GM19452 (cell line): Measurements from ENCODE around the gene MAST4.

Experiments used
- ATAC-seq: cut with Tn5 transposase; IDR thresholded peaks from one replicate; pipeline ENCODE4 v1.9.1; 2021; ENCODE audit not compliant: unreplicated experiment

Gene MAST4

GRCh38 chr5:67009028-67009427, 412.8 kb downstream of the MAST4 start:
- ATAC-seq, result no peak

- no peak for ATAC-seq
Measured at GRCh38 chr5:67010684-67011409, 414.7 kb downstream of the MAST4 start.

- no peak for ATAC-seq
Measured at GRCh38 chr5:67011422-67011821, 415.2 kb downstream of the MAST4 start.

GRCh38 chr5:67012171-67012570, 416.0 kb downstream of the MAST4 start:
- ATAC-seq, result no peak

GRCh38 chr5:67013719-67014118, 417.5 kb downstream of the MAST4 start:
- no peak for ATAC-seq

GRCh38 chr5:67014191-67014590, 418.0 kb downstream of the MAST4 start:
- no peak for ATAC-seq

- ATAC-seq, result no peak
Measured at GRCh38 chr5:67014957-67015400, 418.8 kb downstream of the MAST4 start.

- no peak for ATAC-seq
Measured at GRCh38 chr5:67015541-67016191, 419.5 kb downstream of the MAST4 start.

- ATAC-seq, result no peak
Measured at GRCh38 chr5:67019065-67019845, 423.1 kb downstream of the MAST4 start.

- ATAC-seq, result no peak
Measured at GRCh38 chr5:67020096-67020615, 424.0 kb downstream of the MAST4 start.

- ATAC-seq, result no peak
Measured at GRCh38 chr5:67021031-67021430, 424.8 kb downstream of the MAST4 start.

GRCh38 chr5:67021521-67021920, 425.3 kb downstream of the MAST4 start:
- no peak for ATAC-seq

GRCh38 chr5:67021962-67022361, 425.8 kb downstream of the MAST4 start:
- no peak for ATAC-seq

GRCh38 chr5:67025457-67025856, 429.3 kb downstream of the MAST4 start:
- ATAC-seq, result no peak

GRCh38 chr5:67026278-67026677, 430.1 kb downstream of the MAST4 start:
- ATAC-seq, result no peak

GRCh38 chr5:67027171-67027570, 431.0 kb downstream of the MAST4 start:
- ATAC-seq, result no peak

GRCh38 chr5:67028371-67028770, 432.2 kb downstream of the MAST4 start:
- ATAC-seq, result no peak

- ATAC-seq, result no peak
Measured at GRCh38 chr5:67028941-67029340, 432.7 kb downstream of the MAST4 start.

GRCh38 chr5:67029481-67029880, 433.3 kb downstream of the MAST4 start:
- no peak for ATAC-seq

- ATAC-seq, result no peak
Measured at GRCh38 chr5:67030289-67031056, 434.3 kb downstream of the MAST4 start.

- ATAC-seq, result no peak
Measured at GRCh38 chr5:67031057-67031443, 434.9 kb downstream of the MAST4 start.
